ENCODE results near the gene IGSF8.
A peak's percentile ranks its signal among the peaks of the same experiment; 100 is the strongest.

Gene IGSF8

DNA sequence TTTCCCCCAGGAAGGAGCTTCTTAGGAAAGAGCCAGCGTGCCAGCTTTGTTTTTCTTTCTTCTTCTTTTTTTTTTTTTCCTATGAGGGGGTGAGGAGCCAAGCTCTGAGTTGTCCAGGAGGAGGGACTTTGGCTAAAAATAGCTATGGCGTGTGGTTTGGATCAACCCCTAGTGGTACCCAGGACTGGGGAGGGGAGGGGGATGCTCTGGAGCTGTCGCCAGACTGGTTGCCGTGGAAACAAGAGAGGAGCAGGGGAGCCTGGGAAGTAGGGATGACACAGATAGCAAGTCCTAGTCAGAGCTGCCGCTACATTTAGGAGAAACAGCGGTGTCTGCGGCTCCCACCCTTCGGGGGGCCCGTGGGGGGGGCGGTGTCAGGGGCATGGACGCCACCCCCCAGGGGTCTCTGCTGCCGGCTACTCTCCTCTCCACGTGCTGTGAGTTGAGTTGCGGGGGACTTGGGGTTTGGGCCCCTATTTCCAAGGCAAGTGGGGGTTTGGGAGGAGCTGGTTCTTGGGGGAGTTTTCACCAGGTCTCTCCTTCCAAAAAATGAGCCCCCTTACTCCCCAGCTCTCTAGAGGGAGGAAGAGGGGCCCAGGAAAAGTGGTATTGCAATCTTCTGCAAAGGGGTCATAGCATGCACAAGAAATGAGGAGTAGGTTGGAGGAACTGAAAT, 17.0 kb downstream of the IGSF8 start, which contains the start of gene KCNJ9:
Gene KCNJ9 (plus strand): TSS at position 278 of the 676 bp plus-strand sequence. CDS start 2,493 bp downstream, outside the sequence.
- H3K36me3 ChIP-seq (ENCODE audit: insufficient read depth, low read length): no peaks in the 10 kb centered on the region
- no peak within 1 kb of the TSS for H3K9ac ChIP-seq (ENCODE audit: low read depth, low read length)
- no peak within 1 kb of the TSS for H3K4me3 ChIP-seq (ENCODE audit: low read length)
- H3K27me3 ChIP-seq (ENCODE audit: control insufficient read depth, insufficient read depth, low read length): peaks cover 54% of the 10 kb centered on the region
- H3K9me3 ChIP-seq (replicated peaks; ENCODE audit: low read length): no peaks in the 10 kb centered on the region
- H3K4me2 ChIP-seq (ENCODE audit: low read length): peak within 1 kb of the TSS; percentile 8
- peaks cover 4% of the 10 kb centered on the region for H3K4me1 ChIP-seq (ENCODE audit: control insufficient read depth, insufficient read depth, low read length)

DNA sequence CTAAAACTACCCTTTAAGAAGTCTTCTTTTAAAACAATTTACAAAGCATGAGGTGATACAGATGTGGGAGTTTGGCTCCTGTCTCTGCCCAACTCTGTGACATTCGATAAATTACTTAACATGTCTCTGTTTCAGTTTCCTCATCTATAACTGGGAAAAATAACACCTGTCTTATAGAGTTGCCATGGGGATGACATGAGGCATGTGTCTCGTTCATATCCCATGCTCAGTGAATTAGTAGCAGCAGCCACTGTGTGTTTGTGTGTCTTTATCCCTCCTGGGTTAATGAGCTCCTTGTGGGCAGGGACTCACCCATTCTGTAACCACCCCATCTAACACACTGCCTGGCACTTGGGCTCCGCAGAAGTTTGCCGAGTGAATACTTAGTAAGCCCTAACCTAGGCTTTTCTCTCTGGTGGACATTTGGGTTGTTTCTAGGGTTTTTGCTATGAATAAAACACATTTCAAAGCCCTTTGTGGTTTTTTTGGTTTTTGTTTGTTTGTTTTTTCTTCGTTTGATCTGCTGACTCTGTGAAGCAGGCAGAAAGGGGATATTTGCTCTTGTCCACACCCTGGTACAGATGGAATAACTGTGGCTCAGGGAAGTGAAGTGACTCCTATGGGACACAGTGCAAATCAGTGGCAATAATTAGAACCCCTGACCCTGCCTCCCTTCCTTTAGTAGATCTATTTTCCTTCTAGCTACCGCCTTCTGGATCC, 17.9 kb downstream of the IGSF8 start:
- no peaks in the 10 kb centered on the region for H3K36me3 ChIP-seq (ENCODE audit: insufficient read depth, low read length)
- H3K4me3 ChIP-seq (ENCODE audit: low read length): no peak overlapping the region
- H3K27me3 ChIP-seq (ENCODE audit: control insufficient read depth, insufficient read depth, low read length): peaks cover 61% of the 10 kb centered on the region
- no peaks in the 10 kb centered on the region for H3K9me3 ChIP-seq (replicated peaks; ENCODE audit: low read length)
- H3K4me2 ChIP-seq (ENCODE audit: low read length): peak overlapping the region; percentile 8
- H3K4me1 ChIP-seq (ENCODE audit: control insufficient read depth, insufficient read depth, low read length): peaks cover 4% of the 10 kb centered on the region
- H3K9ac ChIP-seq (ENCODE audit: low read depth, low read length): no peak overlapping the region

DNA sequence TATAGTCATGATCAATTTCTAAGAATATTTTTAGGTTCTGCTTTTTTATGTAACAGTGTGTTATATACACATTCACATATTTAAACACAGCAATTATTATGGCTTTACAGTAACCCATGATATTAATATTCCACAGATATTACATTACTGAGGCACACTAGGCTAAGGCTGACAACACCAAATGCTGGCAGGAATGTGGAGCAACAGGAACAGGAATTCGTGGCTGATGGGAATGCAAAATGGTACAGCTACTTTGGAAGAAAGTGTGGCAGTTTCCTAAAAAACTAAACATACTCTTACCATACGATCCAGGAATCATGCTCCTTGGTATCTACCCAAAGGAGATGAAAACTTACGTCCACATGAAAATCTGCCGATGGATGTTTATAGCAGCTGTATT, 19.0 kb downstream of the IGSF8 start:
- Histone ChIP-seq H3K4me1 (ENCODE audit: control insufficient read depth, insufficient read depth, low read length) (peaks cover 4% of the 10 kb centered on the region), H3K4me3 (ENCODE audit: low read length) (no peak overlapping the region), H3K4me2 (ENCODE audit: low read length) (no peak overlapping the region), H3K36me3 (ENCODE audit: insufficient read depth, low read length) (no peaks in the 10 kb centered on the region), H3K9ac (ENCODE audit: low read depth, low read length) (no peak overlapping the region), H3K27me3 (ENCODE audit: control insufficient read depth, insufficient read depth, low read length) (peaks cover 70% of the 10 kb centered on the region), H3K9me3 (replicated peaks; ENCODE audit: low read length) (no peaks in the 10 kb centered on the region)

DNA sequence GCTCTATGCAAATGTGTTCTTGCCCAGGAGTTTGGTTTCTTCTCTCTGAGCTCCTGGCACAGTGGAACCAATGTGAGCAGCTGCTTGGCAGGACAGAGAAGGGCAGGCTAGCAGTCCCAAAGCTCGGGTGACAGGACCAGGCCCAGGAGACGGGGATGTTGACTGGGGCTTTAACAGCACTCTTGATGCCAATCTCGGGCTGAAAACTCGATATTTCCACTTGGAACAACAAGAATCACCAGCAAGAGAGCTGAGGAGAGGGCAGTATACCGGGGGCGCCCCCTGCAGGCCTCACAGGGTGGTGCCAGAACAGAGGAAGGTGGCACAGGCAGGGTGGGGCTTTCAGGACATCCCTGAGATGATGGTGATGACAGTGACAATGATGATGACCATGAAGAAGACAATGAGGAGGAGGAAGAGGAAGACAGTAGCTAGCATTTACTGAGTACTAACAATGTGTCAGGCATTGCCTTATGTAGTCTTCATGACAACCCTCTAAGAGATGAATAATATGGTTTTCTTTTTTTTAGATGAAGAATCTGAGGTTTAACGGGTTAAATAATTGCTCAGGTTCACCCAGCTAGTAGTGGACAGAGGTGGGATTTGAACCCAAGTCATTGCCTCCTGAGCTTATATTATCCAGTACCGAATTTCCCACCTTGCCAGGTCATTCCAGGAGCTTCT, 19.8 kb downstream of the IGSF8 start:
- Histone ChIP-seq H3K4me3 (ENCODE audit: low read length) (no peak overlapping the region), H3K9me3 (replicated peaks; ENCODE audit: low read length) (no peaks in the 10 kb centered on the region), H3K4me1 (ENCODE audit: control insufficient read depth, insufficient read depth, low read length) (peaks cover 4% of the 10 kb centered on the region), H3K9ac (ENCODE audit: low read depth, low read length) (no peak overlapping the region), H3K4me2 (ENCODE audit: low read length) (no peak overlapping the region), H3K36me3 (ENCODE audit: insufficient read depth, low read length) (no peaks in the 10 kb centered on the region), H3K27me3 (ENCODE audit: control insufficient read depth, insufficient read depth, low read length) (peaks cover 71% of the 10 kb centered on the region)

DNA sequence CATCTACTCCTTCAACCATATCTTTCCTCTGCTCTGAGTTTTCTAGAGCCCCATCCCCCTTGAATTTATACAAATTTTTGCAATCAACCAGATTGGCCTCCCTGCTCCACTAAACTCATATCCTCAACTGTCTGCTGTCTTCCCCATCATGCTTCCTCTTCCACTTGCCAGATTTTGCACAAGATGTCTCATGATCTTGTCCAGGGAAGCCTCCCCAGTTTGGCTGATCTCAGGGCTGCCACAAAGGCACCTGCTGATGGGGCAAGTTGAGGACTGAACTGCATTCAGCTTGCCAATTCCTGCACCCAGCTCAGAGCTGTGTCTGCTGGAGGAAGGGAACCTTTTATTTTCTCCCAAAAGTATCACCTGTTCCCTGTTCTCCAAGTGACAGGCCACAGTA, 20.9 kb downstream of the IGSF8 start:
- Histone ChIP-seq H3K4me3 (ENCODE audit: low read length) (no peak overlapping the region), H3K27me3 (ENCODE audit: control insufficient read depth, insufficient read depth, low read length) (peaks cover 61% of the 10 kb centered on the region), H3K9me3 (replicated peaks; ENCODE audit: low read length) (no peaks in the 10 kb centered on the region), H3K4me1 (ENCODE audit: control insufficient read depth, insufficient read depth, low read length) (peaks cover 4% of the 10 kb centered on the region), H3K9ac (ENCODE audit: low read depth, low read length) (no peak overlapping the region), H3K4me2 (ENCODE audit: low read length) (no peak overlapping the region), H3K36me3 (ENCODE audit: insufficient read depth, low read length) (no peaks in the 10 kb centered on the region)

DNA sequence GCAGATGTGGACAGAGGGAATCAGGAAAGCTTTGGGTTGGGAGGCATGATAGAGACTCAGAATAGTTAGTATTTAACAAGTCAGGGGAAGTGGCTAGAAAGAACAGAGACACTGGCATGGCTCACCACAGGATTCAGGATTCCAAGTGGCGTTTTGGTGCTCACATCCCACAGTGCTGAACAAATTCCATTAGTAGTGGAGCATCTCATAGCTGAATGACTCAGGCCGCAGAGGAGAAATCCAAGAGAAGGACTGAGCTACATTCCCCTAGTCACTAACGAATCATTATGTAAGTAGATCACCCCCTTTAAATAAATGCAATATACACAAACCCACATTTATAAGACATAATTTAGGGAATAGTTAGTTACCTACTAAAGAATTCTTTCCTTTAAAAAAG, 22.1 kb downstream of the IGSF8 start:
- H3K4me2 ChIP-seq (ENCODE audit: low read length): no peak overlapping the region
- no peaks in the 10 kb centered on the region for H3K9me3 ChIP-seq (replicated peaks; ENCODE audit: low read length)
- H3K4me3 ChIP-seq (ENCODE audit: low read length): no peak overlapping the region
- H3K9ac ChIP-seq (ENCODE audit: low read depth, low read length): no peak overlapping the region
- H3K27me3 ChIP-seq (ENCODE audit: control insufficient read depth, insufficient read depth, low read length): peaks cover 59% of the 10 kb centered on the region
- no peaks in the 10 kb centered on the region for H3K36me3 ChIP-seq (ENCODE audit: insufficient read depth, low read length)
- peaks cover 4% of the 10 kb centered on the region for H3K4me1 ChIP-seq (ENCODE audit: control insufficient read depth, insufficient read depth, low read length)

DNA sequence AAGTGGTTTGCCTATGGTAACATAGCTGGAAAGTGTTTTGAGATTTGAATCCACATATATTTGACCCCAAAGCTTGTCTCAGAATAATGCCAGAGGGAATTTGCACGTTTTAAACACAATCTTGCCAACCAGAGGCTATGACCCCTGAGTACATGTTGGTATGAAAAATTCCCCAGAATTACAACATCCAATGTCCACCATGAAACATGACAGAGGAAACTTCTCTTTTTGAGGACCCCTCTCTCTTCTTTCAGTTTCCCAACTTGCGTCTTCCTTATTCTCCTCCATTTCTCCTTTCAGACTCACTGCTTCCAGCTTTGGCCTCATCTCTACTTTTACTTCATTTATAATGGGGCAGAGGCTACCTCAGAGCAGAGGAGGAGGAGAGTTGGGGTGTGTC, 22.6 kb downstream of the IGSF8 start:
- Histone ChIP-seq H3K4me2 (ENCODE audit: low read length) (no peak overlapping the region), H3K27me3 (ENCODE audit: control insufficient read depth, insufficient read depth, low read length) (peaks cover 60% of the 10 kb centered on the region), H3K36me3 (ENCODE audit: insufficient read depth, low read length) (no peaks in the 10 kb centered on the region), H3K9ac (ENCODE audit: low read depth, low read length) (no peak overlapping the region), H3K4me1 (ENCODE audit: control insufficient read depth, insufficient read depth, low read length) (peaks cover 1% of the 10 kb centered on the region), H3K9me3 (replicated peaks; ENCODE audit: low read length) (no peaks in the 10 kb centered on the region), H3K4me3 (ENCODE audit: low read length) (no peak overlapping the region)

DNA sequence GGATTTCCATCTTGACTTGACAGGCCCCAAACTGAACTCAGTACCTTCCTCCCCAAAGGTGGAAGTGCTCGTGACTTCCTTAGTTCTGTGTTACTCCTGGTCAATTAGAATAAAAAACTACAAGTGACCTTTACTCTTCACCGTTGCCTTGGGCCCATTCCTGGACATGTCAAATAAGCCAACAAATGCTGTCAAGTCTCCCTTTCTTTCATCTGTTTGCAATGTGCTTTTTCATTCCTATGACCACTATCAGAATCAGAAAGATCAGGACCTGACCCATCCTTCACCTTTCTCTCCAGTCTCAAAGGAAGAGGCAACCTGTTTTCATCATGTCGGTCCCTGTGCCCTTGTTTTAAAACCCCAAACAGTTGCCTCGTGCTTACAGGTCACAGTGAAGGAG, 23.6 kb downstream of the IGSF8 start:
- no peak overlapping the region for H3K9ac ChIP-seq (ENCODE audit: low read depth, low read length)
- no peak overlapping the region for H3K4me2 ChIP-seq (ENCODE audit: low read length)
- no peak overlapping the region for H3K4me3 ChIP-seq (ENCODE audit: low read length)
- no peaks in the 10 kb centered on the region for H3K4me1 ChIP-seq (ENCODE audit: control insufficient read depth, insufficient read depth, low read length)
- peaks cover 57% of the 10 kb centered on the region for H3K27me3 ChIP-seq (ENCODE audit: control insufficient read depth, insufficient read depth, low read length)
- H3K36me3 ChIP-seq (ENCODE audit: insufficient read depth, low read length): no peaks in the 10 kb centered on the region
- H3K9me3 ChIP-seq (replicated peaks; ENCODE audit: low read length): no peaks in the 10 kb centered on the region

DNA sequence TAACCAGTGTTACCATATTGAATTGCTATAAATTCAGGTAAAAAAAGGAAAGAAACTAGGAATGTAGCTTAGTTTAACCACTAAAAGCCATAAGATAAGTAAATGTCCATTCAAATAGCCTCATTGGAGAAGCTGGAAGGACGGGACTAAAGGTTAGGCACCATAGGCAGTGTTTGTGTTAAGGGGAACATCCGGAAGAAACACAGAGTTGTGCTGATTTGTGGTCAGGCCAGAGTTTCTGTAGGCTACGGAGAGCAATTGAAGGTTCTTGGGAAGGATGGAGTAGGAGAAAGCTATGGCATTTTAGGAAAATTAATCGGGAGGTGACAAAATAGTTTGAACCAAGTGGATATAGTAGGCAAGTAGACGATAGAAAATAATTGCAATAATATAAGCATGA, 27.1 kb downstream of the IGSF8 start:
- H3K4me1 ChIP-seq (ENCODE audit: control insufficient read depth, insufficient read depth, low read length): no peaks in the 10 kb centered on the region

DNA sequence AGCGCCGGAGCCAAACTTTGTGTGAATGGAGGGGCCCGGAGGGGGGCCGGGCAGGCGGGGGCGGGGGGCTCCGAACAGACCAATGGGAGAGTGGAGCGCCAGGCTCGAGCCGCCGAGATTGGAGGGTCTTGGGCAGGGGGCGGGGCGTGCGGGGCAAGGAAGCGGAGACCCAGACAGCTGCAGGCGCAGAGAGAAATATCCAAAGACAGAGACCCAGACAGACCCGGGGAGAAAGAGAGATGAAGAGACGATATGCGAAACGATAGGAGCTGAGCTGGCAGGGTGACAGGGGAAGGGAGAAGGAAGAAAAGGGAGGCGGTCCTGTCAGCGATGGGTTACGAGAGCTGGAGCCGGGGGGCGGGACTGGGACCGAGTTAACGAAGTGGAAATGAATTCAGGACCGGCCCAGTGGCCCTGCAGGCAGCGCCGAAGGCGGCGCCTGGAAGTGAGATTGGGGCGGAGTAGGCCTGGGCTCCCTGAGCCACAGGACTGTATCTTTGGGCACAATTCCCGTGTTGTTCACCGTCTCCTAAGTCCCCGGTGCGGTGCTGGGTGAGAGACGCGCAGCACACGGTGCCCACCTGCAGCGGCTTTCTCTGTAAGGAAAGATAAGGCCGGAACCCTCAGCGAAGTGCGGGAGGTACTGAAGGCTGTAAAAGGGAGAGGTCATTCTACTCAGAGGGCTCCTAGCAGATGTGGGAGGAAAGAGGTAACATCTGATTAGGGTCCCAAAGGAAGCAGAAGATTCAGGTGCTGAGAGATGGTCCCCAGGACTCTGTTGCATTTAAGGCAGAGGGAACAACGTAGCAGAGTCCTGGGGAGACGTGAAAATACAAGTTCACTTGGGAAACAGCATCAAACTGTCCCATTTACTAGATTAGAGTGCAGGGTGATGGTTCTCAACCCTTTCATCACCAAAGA, 27.9 kb downstream of the IGSF8 start:
- no peaks in the 10 kb centered on the region for H3K4me1 ChIP-seq (ENCODE audit: control insufficient read depth, insufficient read depth, low read length)
- peaks cover 72% of the 10 kb centered on the region for H3K27me3 ChIP-seq (ENCODE audit: control insufficient read depth, insufficient read depth, low read length)
- peak overlapping the region; percentile 95 for H3K4me2 ChIP-seq (ENCODE audit: low read length)
- peak overlapping the region; percentile 77 for H3K4me3 ChIP-seq (ENCODE audit: low read length)
- H3K9ac ChIP-seq (ENCODE audit: low read depth, low read length): peak overlapping the region; percentile 4
- H3K36me3 ChIP-seq (ENCODE audit: insufficient read depth, low read length): no peaks in the 10 kb centered on the region
- H3K9me3 ChIP-seq (replicated peaks; ENCODE audit: low read length): no peaks in the 10 kb centered on the region

More for the DNA sequence above, 27.1 kb downstream of the IGSF8 start:
- H3K9ac ChIP-seq (ENCODE audit: low read depth, low read length): no peak overlapping the region
- peaks cover 72% of the 10 kb centered on the region for H3K27me3 ChIP-seq (ENCODE audit: control insufficient read depth, insufficient read depth, low read length)
- H3K36me3 ChIP-seq (ENCODE audit: insufficient read depth, low read length): no peaks in the 10 kb centered on the region
- no peak overlapping the region for H3K4me3 ChIP-seq (ENCODE audit: low read length)
- no peak overlapping the region for H3K4me2 ChIP-seq (ENCODE audit: low read length)
- H3K9me3 ChIP-seq (replicated peaks; ENCODE audit: low read length): no peaks in the 10 kb centered on the region
